KMS-11 (cell line): ENCODE results near the gene NDUFS2.

Experiments used
- H2AFZ ChIP-seq: fragments of 200-600 bp; sonication (generic); 2 replicates; pipeline ENCODE4 v1.6.1; 2016; ENCODE audit warnings: antibody characterized with exemption, mixed run types, low read depth
- H3K27ac ChIP-seq: fragments of 200-600 bp; sonication (generic); 2 replicates; pipeline ENCODE4 v1.6.1; 2016; ENCODE audit warnings: mild to moderate bottlenecking, mixed run types
- H3K27me3 ChIP-seq: fragments of 200-600 bp; sonication (generic); 2 replicates; pipeline ENCODE4 v1.6.1; 2017; ENCODE audit warnings: mild to moderate bottlenecking, low read depth, mixed run types, moderate library complexity; ENCODE audit not compliant: insufficient read depth
- H3K36me3 ChIP-seq: fragments of 200-600 bp; sonication (generic); 2 replicates; pipeline ENCODE4 v1.6.1; 2017; ENCODE audit warnings: mild to moderate bottlenecking, mixed run types; ENCODE audit not compliant: insufficient read depth
- H3K4me1 ChIP-seq: fragments of 200-600 bp; sonication (generic); 2 replicates; pipeline ENCODE4 v1.6.1; 2016; ENCODE audit warnings: mild to moderate bottlenecking, low read depth, mixed run types; ENCODE audit not compliant: poor library complexity, severe bottlenecking
- H3K4me2 ChIP-seq: fragments of 200-600 bp; sonication (generic); 2 replicates; pipeline ENCODE4 v1.7.0; 2016; ENCODE audit warnings: mild to moderate bottlenecking, mixed run types
- H3K4me3 ChIP-seq: fragments of 200-600 bp; sonication (generic); IDR thresholded peaks from 2 replicates; pipeline ENCODE4 v1.6.1; 2017; ENCODE audit warnings: low read depth, low read length, mixed read lengths; ENCODE audit not compliant: insufficient read depth
- H3K79me2 ChIP-seq: fragments of 200-600 bp; sonication (generic); 2 replicates; pipeline ENCODE4 v1.6.1; 2016; ENCODE audit warnings: low read depth, mixed run types; ENCODE audit not compliant: insufficient read depth
- H3K9ac ChIP-seq: fragments of 200-600 bp; sonication (generic); 2 replicates; pipeline ENCODE4 v1.6.1; 2016; ENCODE audit warnings: mild to moderate bottlenecking, mixed run types
- H4K20me1 ChIP-seq: fragments of 200-600 bp; sonication (generic); 2 replicates; pipeline ENCODE4 v1.6.1; 2016; ENCODE audit warnings: mild to moderate bottlenecking, mixed run types; ENCODE audit not compliant: insufficient read depth
- TF ChIP-seq, protein P1 (sequence below): fragments of 200-600 bp; sonication (generic); conservative IDR thresholded peaks from 2 replicates; pipeline ENCODE4 v1.6.1; 2017; ENCODE audit warnings: low read depth, mild to moderate bottlenecking, antibody characterized with exemption, low read length, moderate library complexity, mixed read lengths

The NDUFS2 gene

DNA sequence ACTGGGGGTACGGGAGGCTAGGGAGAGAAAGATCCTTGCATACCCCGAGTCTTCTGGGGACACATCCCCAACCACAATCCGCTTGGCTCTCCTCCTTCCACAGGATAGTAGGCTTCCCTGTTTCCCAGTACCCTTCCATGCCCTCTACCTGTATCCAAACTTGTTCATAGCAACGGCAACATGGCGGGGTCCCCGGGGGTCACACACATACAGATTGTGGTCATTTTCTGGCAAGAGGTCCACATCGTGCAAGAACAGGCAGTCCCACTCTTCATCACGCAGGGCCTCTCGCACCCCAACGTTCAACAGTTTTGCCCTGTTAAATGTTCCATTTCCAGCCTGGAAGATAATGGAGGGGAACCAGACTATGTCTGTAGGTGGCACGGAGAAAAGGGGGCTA is 28.5 kb upstream of the NDUFS2 start:
- no peaks in the 10 kb centered on the region for H3K27me3 ChIP-seq
- no peak overlapping the region for H3K27ac ChIP-seq
- peaks cover 40% of the 10 kb centered on the region for H3K79me2 ChIP-seq
- no peaks in the 10 kb centered on the region for H4K20me1 ChIP-seq
- H3K4me2 ChIP-seq, result no peak overlapping the region; the same call in 1 of the 2 replicates
- H3K4me1 ChIP-seq, result peaks cover 58% of the 10 kb centered on the region
- H3K9ac ChIP-seq, result no peak overlapping the region
- TF ChIP-seq, protein P1, sequence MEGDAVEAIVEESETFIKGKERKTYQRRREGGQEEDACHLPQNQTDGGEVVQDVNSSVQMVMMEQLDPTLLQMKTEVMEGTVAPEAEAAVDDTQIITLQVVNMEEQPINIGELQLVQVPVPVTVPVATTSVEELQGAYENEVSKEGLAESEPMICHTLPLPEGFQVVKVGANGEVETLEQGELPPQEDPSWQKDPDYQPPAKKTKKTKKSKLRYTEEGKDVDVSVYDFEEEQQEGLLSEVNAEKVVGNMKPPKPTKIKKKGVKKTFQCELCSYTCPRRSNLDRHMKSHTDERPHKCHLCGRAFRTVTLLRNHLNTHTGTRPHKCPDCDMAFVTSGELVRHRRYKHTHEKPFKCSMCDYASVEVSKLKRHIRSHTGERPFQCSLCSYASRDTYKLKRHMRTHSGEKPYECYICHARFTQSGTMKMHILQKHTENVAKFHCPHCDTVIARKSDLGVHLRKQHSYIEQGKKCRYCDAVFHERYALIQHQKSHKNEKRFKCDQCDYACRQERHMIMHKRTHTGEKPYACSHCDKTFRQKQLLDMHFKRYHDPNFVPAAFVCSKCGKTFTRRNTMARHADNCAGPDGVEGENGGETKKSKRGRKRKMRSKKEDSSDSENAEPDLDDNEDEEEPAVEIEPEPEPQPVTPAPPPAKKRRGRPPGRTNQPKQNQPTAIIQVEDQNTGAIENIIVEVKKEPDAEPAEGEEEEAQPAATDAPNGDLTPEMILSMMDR, result no peak
- peaks cover 31% of the 10 kb centered on the region; the same call in 1 of the 2 replicates for H3K36me3 ChIP-seq
- H3K4me3 ChIP-seq, result no peak overlapping the region
- no peak overlapping the region for H2AFZ ChIP-seq

DNA sequence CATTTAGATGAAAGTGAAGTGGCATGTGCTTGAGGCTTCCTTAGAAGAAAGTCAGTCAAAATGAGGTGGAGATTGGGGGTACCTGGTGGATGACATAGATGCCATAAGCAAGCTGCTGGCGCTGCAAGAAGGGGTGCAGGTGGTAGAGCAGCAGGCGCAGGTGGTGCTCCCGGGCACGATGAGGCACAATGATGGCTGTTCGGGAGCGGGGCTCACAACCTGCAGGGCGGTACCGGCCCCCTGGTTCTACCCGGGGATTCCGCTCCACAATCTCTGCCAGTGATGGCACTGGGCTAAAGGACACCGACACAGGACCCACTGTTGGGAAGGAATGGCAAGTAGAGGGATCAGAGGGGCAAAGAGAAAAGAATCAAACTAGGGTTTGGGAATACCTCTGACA is 27.3 kb upstream of the NDUFS2 start:
- no peak overlapping the region for H2AFZ ChIP-seq
- peaks cover 31% of the 10 kb centered on the region; the same call in 1 of the 2 replicates for H3K36me3 ChIP-seq
- H3K27me3 ChIP-seq, result no peaks in the 10 kb centered on the region
- H3K4me2 ChIP-seq, result peak overlapping the region; percentile 95
- no peak overlapping the region for H3K27ac ChIP-seq
- no peak overlapping the region for H3K4me3 ChIP-seq
- H3K9ac ChIP-seq, result no peak overlapping the region
- peaks cover 40% of the 10 kb centered on the region for H3K79me2 ChIP-seq
- TF ChIP-seq, protein P1, result no peak
- peaks cover 58% of the 10 kb centered on the region for H3K4me1 ChIP-seq
- no peaks in the 10 kb centered on the region for H4K20me1 ChIP-seq

DNA sequence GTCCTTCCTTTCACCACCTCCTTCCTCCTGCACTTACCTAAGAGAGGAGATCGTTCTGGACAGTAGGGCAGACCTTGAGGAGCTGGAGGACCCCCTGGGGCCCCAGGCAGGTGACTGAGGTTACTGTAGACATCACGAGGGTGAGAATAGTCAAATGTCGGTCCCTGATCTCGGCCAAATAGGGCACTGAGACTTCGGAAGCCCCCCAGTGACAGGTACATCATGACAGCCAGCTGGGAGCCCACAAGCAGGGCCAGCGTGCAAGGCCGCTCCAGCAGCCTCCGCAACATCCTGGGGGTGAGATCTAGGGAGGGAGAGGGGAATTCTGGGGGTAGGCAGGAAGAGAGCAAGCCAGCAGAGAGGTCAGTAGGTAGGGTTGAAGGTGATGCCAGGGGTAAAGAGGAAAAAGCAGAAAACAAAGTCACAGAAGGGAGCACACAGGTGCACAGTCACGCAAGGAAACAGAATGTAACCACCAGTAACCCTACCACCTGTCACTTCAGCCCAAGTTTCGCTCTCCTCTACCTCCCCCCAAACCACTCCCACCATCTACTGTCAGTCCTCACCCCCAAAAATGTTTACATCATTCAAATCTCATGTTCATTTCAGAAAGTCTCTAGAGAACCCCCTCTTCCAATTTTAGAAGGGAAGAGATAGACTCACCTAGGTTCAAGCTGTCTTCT is 26.3 kb upstream of the NDUFS2 start:
- H3K4me2 ChIP-seq, result peak overlapping the region; percentile 95
- no peaks in the 10 kb centered on the region for H3K27me3 ChIP-seq
- H4K20me1 ChIP-seq, result no peaks in the 10 kb centered on the region
- H3K27ac ChIP-seq, result peak overlapping the region; percentile 73
- H3K9ac ChIP-seq, result peak overlapping the region; percentile 74; the same call in 1 of the 2 replicates
- H2AFZ ChIP-seq, result no peak overlapping the region
- TF ChIP-seq, protein P1, result no peak
- peaks cover 40% of the 10 kb centered on the region for H3K79me2 ChIP-seq
- H3K36me3 ChIP-seq, result peaks cover 29% of the 10 kb centered on the region; the same call in 1 of the 2 replicates
- peaks cover 65% of the 10 kb centered on the region for H3K4me1 ChIP-seq
- peak overlapping the region; percentile 100 for H3K4me3 ChIP-seq

DNA sequence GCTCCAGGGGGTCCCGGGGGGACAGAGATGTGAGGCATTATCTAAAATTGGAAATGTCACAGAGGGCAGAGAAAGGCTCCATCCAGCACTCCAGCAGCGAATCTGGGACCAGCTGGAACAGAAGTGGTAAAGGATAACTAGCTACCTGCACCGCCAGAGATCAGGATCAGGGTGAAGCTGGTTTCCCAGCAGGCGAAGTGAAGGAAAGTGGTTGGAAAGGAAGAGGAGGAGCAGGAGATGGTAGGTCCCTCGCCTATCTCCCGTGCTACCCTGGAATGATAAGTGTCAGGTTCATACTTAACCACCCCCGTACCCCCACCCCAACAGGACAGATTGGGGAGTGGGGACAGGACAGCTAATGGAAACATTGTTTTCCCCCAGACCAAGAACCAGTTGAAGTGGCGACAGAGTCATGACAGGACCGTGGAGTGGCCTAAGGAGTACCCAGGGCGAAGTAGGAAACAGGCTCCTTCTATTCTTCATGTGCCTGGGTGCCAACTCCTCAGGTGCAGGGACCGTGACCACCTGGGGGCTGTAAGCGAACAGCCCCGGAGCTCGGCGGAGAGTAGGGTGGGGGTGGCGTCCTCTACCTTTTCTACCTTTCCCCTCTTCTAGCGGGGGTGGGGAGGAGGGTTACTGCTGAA is 25.6 kb upstream of the NDUFS2 start:
- peak overlapping the region; percentile 95 for H3K4me2 ChIP-seq
- H3K27ac ChIP-seq, result peak overlapping the region; percentile 73
- TF ChIP-seq, protein P1, result no peak
- H4K20me1 ChIP-seq, result no peaks in the 10 kb centered on the region
- H3K4me1 ChIP-seq, result peaks cover 68% of the 10 kb centered on the region
- H3K79me2 ChIP-seq, result peaks cover 40% of the 10 kb centered on the region
- H3K36me3 ChIP-seq, result peaks cover 23% of the 10 kb centered on the region; the same call in 1 of the 2 replicates
- H3K4me3 ChIP-seq, result peak overlapping the region; percentile 100
- peak overlapping the region; percentile 63; the same call in 1 of the 2 replicates for H2AFZ ChIP-seq
- H3K27me3 ChIP-seq, result no peaks in the 10 kb centered on the region
- peak overlapping the region; percentile 74 for H3K9ac ChIP-seq
